SK-N-SH (cell line): ENCODE measurements around the gene NIPAL4. TPM values are rescaled to one million over a fixed set of nuclear protein-coding genes. Genes with fewer than 3 reads are reported as not detected.
A peak's percentile ranks its signal among the peaks of the same experiment; 100 is the strongest.

Experiments
- CTCF ChIA-PET: fragments of 300-600, 350-600 bp; formaldehyde crosslinking; extraction: SDS; loops from one replicate; lab custom pipeline; 2021; lab: Yijun Ruan, JAX
- POLR2A ChIA-PET: fragments of 350-600 bp; sonication (Branson Sonifier 250); formaldehyde crosslinking; extraction: SDS; loops from one replicate; lab custom pipeline; 2020; ENCODE audit warnings: antibody characterized with exemption, inconsistent platforms; lab: Yijun Ruan, JAX
- DNase-seq: peaks from one replicate; pipeline ENCODE4 v3.0.0; 2012
- H2AFZ ChIP-seq: fragments of 200-600 bp; sonication (generic); 2 replicates; pipeline ENCODE4 v1.8.1; 2016; ENCODE audit warnings: antibody characterized with exemption, mild to moderate bottlenecking, low read depth
- H3F3A ChIP-seq: fragments of 200-600 bp; sonication (generic); replicated peaks from 2 replicates; pipeline ENCODE3; 2016; ENCODE audit warnings: antibody characterized with exemption, mild to moderate bottlenecking; ENCODE audit not compliant: insufficient read depth
- H3K27ac ChIP-seq, 2 experiments: fragments of 200-500 bp in 1 of 2; fragments of 200-600 bp in 1 of 2; sonication (Bioruptor generic) in 1 of 2; sonication (generic), shearing (Covaris generic) in 1 of 2; 2 replicates each; pipeline versions ENCODE4 v1.5.1 to v1.6.1; 2014 to 2016; ENCODE audit warnings: low read depth in 2 of 2, inconsistent platforms in 1 of 2, low read length in 1 of 2, mild to moderate bottlenecking in 1 of 2, mixed read lengths in 1 of 2
- H3K27me3 ChIP-seq: fragments of 200-600 bp; sonication (generic), shearing (Covaris generic); 2 replicates; pipeline ENCODE4 v1.6.1; 2016; ENCODE audit warnings: mixed run types; ENCODE audit not compliant: insufficient read depth
- H3K36me3 ChIP-seq, 2 experiments: fragments of 200-500 bp in 1 of 2; fragments of 200-600 bp in 1 of 2; sonication (Bioruptor generic) in 1 of 2; sonication (generic) in 1 of 2; replicated peaks in 1 of 2; 2 replicates each; pipeline versions ENCODE3 to v1.5.1; 2014 to 2016; ENCODE audit warnings: low read length in 1 of 2, mild to moderate bottlenecking in 1 of 2; ENCODE audit not compliant: insufficient read depth in 2 of 2, control insufficient read depth in 1 of 2
- H3K4me1 ChIP-seq, 2 experiments: fragments of 200-500 bp in 1 of 2; fragments of 200-600 bp in 1 of 2; sonication (Bioruptor generic) in 1 of 2; sonication (generic), shearing (Covaris generic) in 1 of 2; 2 replicates each; pipeline versions ENCODE4 v1.5.1 to v1.6.1; 2014 to 2016; ENCODE audit warnings: low read depth in 1 of 2, low read length in 1 of 2, mixed run types in 1 of 2; ENCODE audit not compliant: insufficient read depth in 2 of 2, control insufficient read depth in 1 of 2
- H3K4me2 ChIP-seq: fragments of 200-600 bp; sonication (generic), shearing (Covaris generic); 2 replicates; pipeline ENCODE4 v1.6.1; 2017; ENCODE audit warnings: mixed run types
- H3K4me3 ChIP-seq, 2 experiments: fragments of 200-500 bp in 1 of 2; fragments of 200-600 bp in 1 of 2; sonication (Bioruptor generic) in 1 of 2; sonication (generic), shearing (Covaris generic) in 1 of 2; 2 replicates each; pipeline versions ENCODE4 v1.5.1 to v1.8.1; 2014 to 2016; ENCODE audit warnings: low read depth in 2 of 2, inconsistent platforms in 1 of 2, low read length in 1 of 2, mild to moderate bottlenecking in 1 of 2, mixed read lengths in 1 of 2, moderate library complexity in 1 of 2
- H3K79me2 ChIP-seq: fragments of 200-600 bp; sonication (generic); 2 replicates; pipeline ENCODE4 v1.8.1; 2017; ENCODE audit warnings: mild to moderate bottlenecking; ENCODE audit not compliant: insufficient read depth
- H3K9ac ChIP-seq: fragments of 200-600 bp; sonication (generic); 2 replicates; pipeline ENCODE4 v1.6.1; 2017; ENCODE audit warnings: mixed run types
- H3K9me2 ChIP-seq: fragments of 200-600 bp; sonication (generic); 2 replicates; pipeline ENCODE4 v1.6.1; 2017; ENCODE audit warnings: mixed run types
- H3K9me3 ChIP-seq: fragments of 200-600 bp; sonication (generic); 2 replicates; pipeline ENCODE4 v1.6.1; 2017; ENCODE audit warnings: mixed run types, mild to moderate bottlenecking, moderate library complexity
- H4K20me1 ChIP-seq: fragments of 200-600 bp; sonication (generic); 2 replicates; pipeline ENCODE4 v1.6.1; 2017; ENCODE audit warnings: mild to moderate bottlenecking, mixed run types; ENCODE audit not compliant: insufficient read depth
- CHD2 ChIP-seq: fragments of 150-350 bp; IDR thresholded peaks from 2 replicates; pipeline ENCODE4 v1.6.1; 2018; ENCODE audit warnings: low read length; ENCODE audit not compliant: partially characterized antibody
- EP300 ChIP-seq, 2 experiments: IDR thresholded peaks; 2 replicates each; pipeline versions ENCODE4 v1.4.0 to v1.6.1; 2012; ENCODE audit warnings: borderline replicate concordance in 1 of 2, low read depth in 1 of 2, low read length in 1 of 2
- EZH2phosphoT487 ChIP-seq: fragments of 200-600 bp; sonication (generic); IDR thresholded peaks from 2 replicates; pipeline ENCODE4 v1.6.1; 2017; ENCODE audit warnings: low read depth, mixed run types, mild to moderate bottlenecking, antibody characterized with exemption, moderate library complexity, borderline replicate concordance
- FOSL2 ChIP-seq: IDR thresholded peaks from 2 replicates; pipeline ENCODE4 v1.4.0; 2012; ENCODE audit warnings: low read depth, mild to moderate bottlenecking, moderate library complexity, borderline replicate concordance
- FOXM1 ChIP-seq: IDR thresholded peaks from 2 replicates; pipeline ENCODE4 v1.4.0; 2012; ENCODE audit warnings: low read depth, mild to moderate bottlenecking
- IRF3 ChIP-seq: fragments of 150-350 bp; IDR thresholded peaks from 2 replicates; pipeline ENCODE4 v1.6.1; 2016; ENCODE audit warnings: mild to moderate bottlenecking, low read depth, low read length
- MAX ChIP-seq: IDR thresholded peaks from 2 replicates; pipeline ENCODE4 v1.4.0; 2012; ENCODE audit warnings: low read depth
- POLR2AphosphoS5 ChIP-seq: IDR thresholded peaks from 2 replicates; pipeline ENCODE4 v1.6.1; 2012; ENCODE audit warnings: low read depth, low read length
- RCOR1 ChIP-seq: fragments of 150-350 bp; IDR thresholded peaks from 2 replicates; pipeline ENCODE4 v1.6.1; 2017; ENCODE audit warnings: antibody characterized with exemption, low read length
- REST ChIP-seq: IDR thresholded peaks from 2 replicates; pipeline ENCODE4 v1.6.1; 2012; ENCODE audit warnings: mild to moderate bottlenecking, low read depth, low read length, moderate library complexity
- SMC3 ChIP-seq: IDR thresholded peaks from 2 replicates; pipeline ENCODE4 v1.6.1; 2012; ENCODE audit warnings: low read depth, low read length, improper control_type of control experiment
- WGBS: methylation state at CpG from one replicate; pipeline ENCODE4 v1.1.6; 2017; ENCODE audit warnings: low lambda C conversion rate; 5-methylcytosine and 5-hydroxymethylcytosine counted together
- polyA plus RNA-seq, 3 experiments: library from polyadenylated mRNA; depleted of rRNA; stranded (reverse); fragments of >200 nt; gene quantifications; 2 replicates each; pipeline ENCODE4 v1.2.3, GENCODE V29; 2012

The NIPAL4 gene
- polyA plus RNA-seq, 1 of the 3 experiments (the other 2 are of a cell fraction), result 2.3 TPM

- no peak for TF ChIP-seq EP300 (IDR thresholded peaks at IDR 0.05; ENCODE audit: borderline replicate concordance in 1 of 2, low read depth in 1 of 2, low read length in 1 of 2)
- TF ChIP-seq IRF3, result no peak
- TF ChIP-seq MAX, result no peak
- TF ChIP-seq FOXM1, result no peak
- TF ChIP-seq FOSL2, result no peak
- no peak for TF ChIP-seq CHD2
- no peak for TF ChIP-seq RCOR1
- TF ChIP-seq REST, result no peak
- no peak for TF ChIP-seq SMC3
- no peak for TF ChIP-seq POLR2AphosphoS5
- no peak for TF ChIP-seq EZH2phosphoT487
- Histone ChIP-seq H3K9me3 (peaks cover 9% of the 10 kb centered on the region), H4K20me1 (no peaks in the 10 kb centered on the region), H3F3A (peaks cover 13% of the 10 kb centered on the region), H2AFZ (0 out of 2 replicates have a peak overlapping the region, but pooled peaks have one; percentile 8), H3K4me1 (peaks cover 8 to 32% of the 10 kb centered on the region in 2 experiments; a peak in 2 of 4 replicates), H3K4me3 (no peak overlapping the region), H3K27ac (no peak overlapping the region), H3K79me2 (no peaks in the 10 kb centered on the region), H3K9me2 (no peaks in the 10 kb centered on the region), H3K36me3 (peaks cover 0 to 5% of the 10 kb centered on the region in 2 experiments), H3K27me3 (no peaks in the 10 kb centered on the region), H3K4me2 (no peak overlapping the region), H3K9ac (no peak overlapping the region)
- CTCF ChIA-PET, result interaction anchor here (1.1 to 2.4 kb wide), 3 partner anchors 14 to 30 kb away, joined by 3 to 16 read pairs (median 5); no protein-coding TSS in a partner anchor
- POLR2A ChIA-PET, result no interaction called here
- 92% methylated on average over 5 of the region's 5 CpGs for WGBS
- DNase-seq, result no peak
Observed at GRCh38 chr5:157445745-157446411, 14.1 kb upstream of the NIPAL4 start.
